ENCODE measurements around the gene TRABD2A. TPM values are rescaled to one million over a fixed set of nuclear protein-coding genes. Genes with fewer than 3 reads are reported as not detected.

TRABD2A gene
- total and polyA plus RNA-seq, 2 of the 13 experiments (the other 11 are each of a cell fraction or from before 2014, with no cell fraction given) = 0.15 TPM; not detected in 1

DNA sequence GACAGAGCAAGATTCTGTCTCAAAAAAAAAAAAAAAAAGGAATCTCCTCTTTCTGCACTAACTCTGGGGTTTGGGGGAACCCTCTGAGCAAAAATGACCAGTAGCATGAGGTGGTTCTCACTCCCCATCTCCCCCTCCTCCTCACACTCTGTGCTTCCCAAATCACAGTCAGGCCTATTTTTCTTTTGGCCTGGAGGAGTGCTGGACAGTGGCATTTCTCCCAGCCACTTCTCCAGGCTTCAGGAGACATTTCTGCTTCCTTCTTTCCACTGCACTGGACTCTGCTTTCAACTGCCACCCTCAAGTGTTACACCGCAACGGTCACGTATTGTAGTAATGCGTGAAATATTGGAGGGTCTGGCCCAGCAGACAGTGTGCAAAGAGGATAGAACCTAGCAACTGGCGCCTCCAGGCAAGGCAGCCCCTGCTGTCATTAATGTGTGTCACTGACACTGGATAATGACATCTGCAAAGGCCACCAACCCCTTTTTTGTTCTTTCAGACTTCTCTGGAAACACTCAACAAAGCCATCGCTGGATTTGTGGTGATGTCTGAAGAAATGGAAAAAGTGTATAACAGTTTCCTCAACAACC is 68.9 kb downstream of the TRABD2A start:
- ChIA-PET POLR2A (no interaction called here), CTCF (ENCODE audit: low intra/inter-chr PET ratio, low total read pairs) (no interaction called here)
- BruUV-seq (replicated peaks) = no TSS peak

More for the DNA sequence above, 68.9 kb downstream of the TRABD2A start:
- TF ChIP-seq GZF1 (CRISPR knock-in tag; IDR thresholded peaks at IDR 0.05) (no peak), MTF1 (CRISPR knock-in tag; IDR thresholded peaks at IDR 0.05) (no peak), ZNF329 (CRISPR knock-in tag; IDR thresholded peaks at IDR 0.05; ENCODE audit: low read depth) (no peak), ZBTB38 (CRISPR knock-in tag; IDR thresholded peaks at IDR 0.05) (no peak), SKIL (CRISPR knock-in tag; IDR thresholded peaks at IDR 0.05; ENCODE audit: borderline replicate concordance) (no peak), PCBP1 (IDR thresholded peaks at IDR 0.05; ENCODE audit: borderline replicate concordance, low read depth, low read length) (no peak), GTF2F1 (IDR thresholded peaks at IDR 0.05; ENCODE audit: low read length) (no peak), ZFYVE20 (CRISPR knock-in tag; IDR thresholded peaks at IDR 0.05; ENCODE audit: borderline replicate concordance, low read depth) (no peak), PITX1 (CRISPR knock-in tag; IDR thresholded peaks at IDR 0.05) (no peak), AFF4 (CRISPR knock-in tag; IDR thresholded peaks at IDR 0.05) (no peak), ZNF20 (CRISPR knock-in tag; IDR thresholded peaks at IDR 0.05) (no peak), KDM5A (IDR thresholded peaks at IDR 0.05; ENCODE audit: borderline replicate concordance, low read length) (no peak), ISL2 (CRISPR knock-in tag; IDR thresholded peaks at IDR 0.05) (no peak)
- TF ChIP-seq, protein P1, sequence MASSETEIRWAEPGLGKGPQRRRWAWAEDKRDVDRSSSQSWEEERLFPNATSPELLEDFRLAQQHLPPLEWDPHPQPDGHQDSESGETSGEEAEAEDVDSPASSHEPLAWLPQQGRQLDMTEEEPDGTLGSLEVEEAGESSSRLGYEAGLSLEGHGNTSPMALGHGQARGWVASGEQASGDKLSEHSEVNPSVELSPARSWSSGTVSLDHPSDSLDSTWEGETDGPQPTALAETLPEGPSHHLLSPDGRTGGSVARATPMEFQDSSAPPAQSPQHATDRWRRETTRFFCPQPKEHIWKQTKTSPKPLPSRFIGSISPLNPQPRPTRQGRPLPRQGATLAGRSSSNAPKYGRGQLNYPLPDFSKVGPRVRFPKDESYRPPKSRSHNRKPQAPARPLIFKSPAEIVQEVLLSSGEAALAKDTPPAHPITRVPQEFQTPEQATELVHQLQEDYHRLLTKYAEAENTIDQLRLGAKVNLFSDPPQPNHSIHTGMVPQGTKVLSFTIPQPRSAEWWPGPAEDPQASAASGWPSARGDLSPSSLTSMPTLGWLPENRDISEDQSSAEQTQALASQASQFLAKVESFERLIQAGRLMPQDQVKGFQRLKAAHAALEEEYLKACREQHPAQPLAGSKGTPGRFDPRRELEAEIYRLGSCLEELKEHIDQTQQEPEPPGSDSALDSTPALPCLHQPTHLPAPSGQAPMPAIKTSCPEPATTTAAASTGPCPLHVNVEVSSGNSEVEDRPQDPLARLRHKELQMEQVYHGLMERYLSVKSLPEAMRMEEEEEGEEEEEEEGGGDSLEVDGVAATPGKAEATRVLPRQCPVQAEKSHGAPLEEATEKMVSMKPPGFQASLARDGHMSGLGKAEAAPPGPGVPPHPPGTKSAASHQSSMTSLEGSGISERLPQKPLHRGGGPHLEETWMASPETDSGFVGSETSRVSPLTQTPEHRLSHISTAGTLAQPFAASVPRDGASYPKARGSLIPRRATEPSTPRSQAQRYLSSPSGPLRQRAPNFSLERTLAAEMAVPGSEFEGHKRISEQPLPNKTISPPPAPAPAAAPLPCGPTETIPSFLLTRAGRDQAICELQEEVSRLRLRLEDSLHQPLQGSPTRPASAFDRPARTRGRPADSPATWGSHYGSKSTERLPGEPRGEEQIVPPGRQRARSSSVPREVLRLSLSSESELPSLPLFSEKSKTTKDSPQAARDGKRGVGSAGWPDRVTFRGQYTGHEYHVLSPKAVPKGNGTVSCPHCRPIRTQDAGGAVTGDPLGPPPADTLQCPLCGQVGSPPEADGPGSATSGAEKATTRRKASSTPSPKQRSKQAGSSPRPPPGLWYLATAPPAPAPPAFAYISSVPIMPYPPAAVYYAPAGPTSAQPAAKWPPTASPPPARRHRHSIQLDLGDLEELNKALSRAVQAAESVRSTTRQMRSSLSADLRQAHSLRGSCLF (CRISPR knock-in tag; IDR thresholded peaks at IDR 0.05; ENCODE audit: borderline replicate concordance) = no peak
- Histone ChIP-seq H3K9ac (ENCODE audit: insufficient read depth, low read depth, low read length) (no peak overlapping the region), H3K79me2 (ENCODE audit: insufficient read depth, low read length) (no peaks in the 10 kb centered on the region), H3K27ac (ENCODE audit: extremely low read length, insufficient read depth, low read length) (no peak overlapping the region), H4K20me1 (ENCODE audit: insufficient read depth, low read length) (no peaks in the 10 kb centered on the region), H3K27me3 (ENCODE audit: control insufficient read depth in 1 of 2, insufficient read depth in 2 of 2, low read length in 2 of 2) (0 out of 5 replicates have a peak, but pooled peaks cover 0 to 4% of the 10 kb centered on the region in 2 experiments), H3K4me1 (ENCODE audit: insufficient read depth, low read length) (no peaks in the 10 kb centered on the region), H3K4me2 (ENCODE audit: low read depth, low read length) (no peak overlapping the region), H2AFZ (ENCODE audit: low read length) (no peak overlapping the region), H3K9me3 (ENCODE audit: low read length) (no peaks in the 10 kb centered on the region), H3K4me3 (replicated peaks in 1 of 3; ENCODE audit: insufficient read depth in 1 of 3, low read depth in 2 of 3, low read length in 3 of 3) (no peak overlapping the region), H3K36me3 (replicated peaks in 1 of 2; ENCODE audit: control insufficient read depth in 1 of 2, insufficient read depth in 2 of 2, low read length in 2 of 2) (no peaks in the 10 kb centered on the region)
- WGBS (ENCODE audit: low lambda C conversion rate) = 61% methylated on average over 6 of the region's 6 CpGs
- in situ Hi-C loops (cut with HindIII; ENCODE audit: extremely low pct_ligation_motif_present, low pct_unique_long_range_greater_than_20kb) (no loop called here), intact Hi-C loops (cut with micrococcal nuclease; ENCODE audit: unreplicated experiment) (no loop called here)
- ATAC-seq (no peak), DNase-seq (ENCODE audit: low spot score) (no peak), FAIRE-seq (no peak)
